Measurements from ENCODE around the gene NID2. TPM values are rescaled to one million over a fixed set of nuclear protein-coding genes. Genes with fewer than 3 reads are reported as not detected.

Gene NID2
- total and polyA plus RNA-seq, 9 donors, result 74.9 to 179 (median 112) TPM

DNA sequence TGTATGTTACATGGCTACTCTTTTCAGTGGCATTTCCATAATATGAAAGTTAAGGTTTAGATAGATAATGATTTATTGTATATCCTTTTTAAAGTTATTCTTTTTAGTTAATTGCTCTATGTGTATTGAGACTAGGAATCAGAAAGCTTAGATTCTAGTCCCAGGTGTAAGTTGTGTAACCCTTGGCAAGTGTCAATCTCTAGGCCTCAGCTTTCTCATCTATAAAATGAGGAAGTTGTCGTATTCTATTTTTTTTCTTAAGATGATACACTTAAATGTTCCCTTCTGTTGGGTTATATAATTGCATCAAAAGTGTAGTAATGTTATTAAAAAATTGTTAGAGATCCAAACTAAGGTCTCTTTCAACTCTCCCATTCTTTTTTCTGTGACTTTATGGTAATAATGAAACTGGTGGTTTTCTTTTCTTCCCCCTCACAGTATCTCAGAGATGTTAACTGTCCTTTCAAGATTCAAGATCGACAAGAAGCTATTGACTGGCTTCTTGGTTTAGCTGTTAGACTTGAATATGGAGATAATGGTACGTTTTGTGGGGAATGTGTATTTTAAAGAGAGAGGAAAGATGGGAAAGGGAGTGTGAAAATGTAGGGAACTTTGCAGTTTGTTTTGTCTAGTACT is 75.5 kb downstream of the NID2 start:
- Histone ChIP-seq H3K4me1 (ENCODE audit: control insufficient read depth, insufficient read depth, low read length) (peaks cover 5% of the 10 kb centered on the region), H3K27ac (ENCODE audit: low read length) (no peak overlapping the region), H3K4me3 (ENCODE audit: low read length) (no peak overlapping the region), H3K27me3 (ENCODE audit: control insufficient read depth, insufficient read depth, low read length) (no peaks in the 10 kb centered on the region), H3K9me3 (replicated peaks; ENCODE audit: control insufficient read depth, low read depth, low read length) (no peaks in the 10 kb centered on the region), H3K36me3 (ENCODE audit: control insufficient read depth, insufficient read depth, low read length) (peaks cover 8% of the 10 kb centered on the region)
- WGBS (ENCODE audit: insufficient coverage), result no CpG with 5 or more reads among the region's 3 CpGs
- no peak for DNase-seq

DNA sequence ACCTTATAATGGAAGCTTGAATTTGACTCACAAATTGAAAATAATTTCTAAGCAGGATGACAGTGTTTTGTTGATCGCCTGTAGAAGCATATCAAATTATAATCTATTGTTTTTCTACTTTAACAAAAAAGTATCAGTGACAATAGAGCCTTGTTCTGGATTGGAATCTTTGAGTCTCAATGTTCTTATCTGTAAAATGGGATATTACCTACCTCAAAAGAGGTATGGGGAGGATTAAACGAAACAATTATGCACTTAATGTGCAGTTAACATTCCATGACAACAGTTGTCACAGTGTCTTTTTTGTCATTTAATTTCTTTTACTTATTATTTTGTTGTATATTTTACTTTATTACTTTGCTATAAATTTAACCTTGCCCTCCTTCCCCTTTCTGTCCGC is 78.4 kb downstream of the NID2 start:
- Histone ChIP-seq H3K27ac (ENCODE audit: low read length) (no peak overlapping the region), H3K36me3 (ENCODE audit: control insufficient read depth, insufficient read depth, low read length) (peaks cover 8% of the 10 kb centered on the region), H3K27me3 (ENCODE audit: control insufficient read depth, insufficient read depth, low read length) (no peaks in the 10 kb centered on the region), H3K4me1 (ENCODE audit: control insufficient read depth, insufficient read depth, low read length) (peaks cover 6% of the 10 kb centered on the region), H3K4me3 (ENCODE audit: low read length) (peak overlapping the region; percentile 92), H3K9me3 (replicated peaks; ENCODE audit: control insufficient read depth, low read depth, low read length) (no peaks in the 10 kb centered on the region)
- no CpG with 5 or more reads among the region's 3 CpGs for WGBS (ENCODE audit: insufficient coverage)
- DNase-seq, result no peak

DNA sequence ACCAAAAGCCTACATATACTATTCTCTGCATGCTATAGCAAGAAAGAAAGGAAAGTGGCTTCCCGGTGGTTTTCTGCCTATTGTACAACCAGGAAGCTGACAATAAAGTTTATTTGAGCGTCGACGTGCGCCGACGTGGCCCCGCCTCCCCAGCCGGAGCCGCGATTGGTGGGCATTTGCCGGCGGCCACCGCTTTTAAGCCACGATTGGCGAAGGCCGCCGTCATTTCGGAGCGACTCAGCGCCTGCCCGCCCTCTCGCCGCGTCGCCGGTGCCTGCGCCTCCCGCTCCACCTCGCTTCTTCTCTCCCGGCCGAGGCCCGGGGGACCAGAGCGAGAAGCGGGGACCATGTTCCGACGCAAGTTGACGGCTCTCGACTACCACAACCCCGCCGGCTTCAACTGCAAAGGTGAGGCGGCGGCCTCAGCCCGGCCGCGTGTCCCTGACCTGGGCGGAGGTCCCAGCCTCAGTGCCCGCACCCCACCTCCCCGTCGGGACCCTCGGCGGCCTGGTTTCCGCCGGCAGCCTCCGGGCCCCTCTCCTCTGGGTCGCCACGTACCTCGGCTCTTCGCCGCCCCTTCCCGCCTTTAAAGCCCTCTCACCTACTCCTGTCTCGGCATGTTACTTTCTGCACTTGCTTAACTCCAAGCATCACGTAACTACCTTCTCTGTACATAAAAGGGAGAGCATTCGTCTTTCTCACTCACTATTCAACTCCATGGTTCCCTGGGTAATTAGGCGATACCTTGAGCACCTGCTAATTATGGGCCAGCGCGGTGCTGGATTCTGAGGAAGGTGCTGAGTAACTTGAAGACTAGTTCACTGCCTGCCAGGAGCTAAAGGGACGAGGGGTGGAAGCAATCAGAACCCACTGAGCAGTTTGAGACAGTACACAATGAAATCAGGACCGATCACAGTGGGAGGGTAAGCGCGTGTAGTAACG is 79.3 kb downstream of the NID2 start, which contains the start of gene RTRAF:
Gene RTRAF, plus strand, starts transcription at position 254 of the 942 bp plus-strand sequence. Its CDS starts 94 bp downstream, at position 348.
- Histone ChIP-seq H3K4me3 (ENCODE audit: low read length) (peak within 1 kb of the TSS; percentile 92), H3K27ac (ENCODE audit: low read length) (peak within 1 kb of the TSS; percentile 83), H3K36me3 (ENCODE audit: control insufficient read depth, insufficient read depth, low read length) (peaks cover 3% of the 10 kb centered on the region), H3K9me3 (replicated peaks; ENCODE audit: control insufficient read depth, low read depth, low read length) (no peaks in the 10 kb centered on the region), H3K4me1 (ENCODE audit: control insufficient read depth, insufficient read depth, low read length) (peaks cover 6% of the 10 kb centered on the region), H3K27me3 (ENCODE audit: control insufficient read depth, insufficient read depth, low read length) (no peaks in the 10 kb centered on the region)
- DNase-seq, result peak; percentile 98
- WGBS (ENCODE audit: insufficient coverage), result 0% methylated on average over 70 of the region's 72 CpGs

DNA sequence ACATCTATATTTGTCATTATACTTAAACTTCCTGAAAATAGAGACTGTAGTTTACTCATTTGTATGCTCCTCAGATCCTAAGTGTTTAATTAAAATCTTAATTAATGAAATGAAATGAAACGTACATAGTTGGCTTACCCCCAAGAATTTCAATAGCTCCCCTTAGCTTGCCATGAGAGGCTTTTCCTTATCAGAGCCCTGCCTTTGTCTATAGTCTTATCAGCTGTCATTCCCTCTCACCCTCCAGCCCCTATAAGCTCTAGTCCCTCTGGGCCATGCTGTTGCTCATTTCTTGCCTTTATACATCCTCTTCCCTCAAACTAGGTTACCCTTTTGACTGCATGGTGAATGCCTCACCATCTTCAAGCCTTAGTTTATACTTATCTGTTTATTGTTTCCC is 80.6 kb downstream of the NID2 start:
- Histone ChIP-seq H3K27ac (ENCODE audit: low read length) (no peak overlapping the region), H3K9me3 (replicated peaks; ENCODE audit: control insufficient read depth, low read depth, low read length) (no peaks in the 10 kb centered on the region), H3K4me1 (ENCODE audit: control insufficient read depth, insufficient read depth, low read length) (peaks cover 6% of the 10 kb centered on the region), H3K27me3 (ENCODE audit: control insufficient read depth, insufficient read depth, low read length) (no peaks in the 10 kb centered on the region), H3K4me3 (ENCODE audit: low read length) (no peak overlapping the region), H3K36me3 (ENCODE audit: control insufficient read depth, insufficient read depth, low read length) (peaks cover 3% of the 10 kb centered on the region)
- no peak for DNase-seq
- WGBS (ENCODE audit: insufficient coverage), result no CpG with 5 or more reads among the region's 1 CpG

GRCh38 chr14:51981218-51981854 is 87.5 kb downstream of the NID2 start:
- Histone ChIP-seq H3K27me3 (ENCODE audit: control insufficient read depth, insufficient read depth, low read length) (no peaks in the 10 kb centered on the region), H3K9me3 (replicated peaks; ENCODE audit: control insufficient read depth, low read depth, low read length) (no peaks in the 10 kb centered on the region), H3K27ac (ENCODE audit: low read length) (no peak overlapping the region), H3K4me1 (ENCODE audit: control insufficient read depth, insufficient read depth, low read length) (peaks cover 4% of the 10 kb centered on the region), H3K36me3 (ENCODE audit: control insufficient read depth, insufficient read depth, low read length) (no peaks in the 10 kb centered on the region), H3K4me3 (ENCODE audit: low read length) (no peak overlapping the region)
- whole genome bisulfite sequencing (ENCODE audit: insufficient coverage), result 92% methylated on average over 3 of the region's 4 CpGs
- DNase-seq, result no peak

DNA sequence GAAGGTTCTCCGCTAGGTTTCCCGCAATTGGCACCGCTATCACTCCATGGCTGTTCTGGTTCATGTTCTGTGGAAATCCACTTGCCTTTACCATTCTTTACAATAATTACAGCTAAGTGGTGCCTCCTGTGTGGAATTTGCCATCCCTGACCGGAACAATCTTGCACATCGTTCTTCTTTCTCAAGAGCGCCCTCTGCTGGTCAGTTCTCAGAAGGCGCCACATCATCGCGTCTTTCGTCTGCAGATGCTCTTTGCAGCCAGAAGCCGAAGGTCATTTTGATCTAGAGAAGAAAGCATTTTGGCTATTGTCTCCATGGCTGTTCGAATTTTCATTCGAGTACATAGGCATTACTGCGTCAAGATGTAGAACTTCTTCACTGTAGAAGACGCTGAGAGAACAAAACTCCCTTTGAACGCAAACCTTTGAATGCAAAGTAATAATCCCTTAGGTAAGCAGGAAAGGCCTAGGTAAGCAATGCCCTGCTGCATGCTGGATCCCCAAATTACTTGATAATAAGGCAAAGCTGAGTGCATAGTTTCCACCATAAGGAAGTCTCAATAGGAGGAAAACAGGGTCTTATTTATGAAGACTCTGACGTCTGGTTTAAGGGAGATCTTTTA is 89.7 kb downstream of the NID2 start:
- no peak overlapping the region for H3K4me3 ChIP-seq (ENCODE audit: low read length)
- no peaks in the 10 kb centered on the region for H3K36me3 ChIP-seq (ENCODE audit: control insufficient read depth, insufficient read depth, low read length)
- DNase-seq, result peak; percentile 88
- no peak overlapping the region for H3K27ac ChIP-seq (ENCODE audit: low read length)
- 14% methylated on average over 15 of the region's 17 CpGs for WGBS (ENCODE audit: insufficient coverage)
- H3K27me3 ChIP-seq (ENCODE audit: control insufficient read depth, insufficient read depth, low read length), result no peaks in the 10 kb centered on the region
- no peaks in the 10 kb centered on the region for H3K9me3 ChIP-seq (replicated peaks; ENCODE audit: control insufficient read depth, low read depth, low read length)
- H3K4me1 ChIP-seq (ENCODE audit: control insufficient read depth, insufficient read depth, low read length), result peaks cover 4% of the 10 kb centered on the region

DNA sequence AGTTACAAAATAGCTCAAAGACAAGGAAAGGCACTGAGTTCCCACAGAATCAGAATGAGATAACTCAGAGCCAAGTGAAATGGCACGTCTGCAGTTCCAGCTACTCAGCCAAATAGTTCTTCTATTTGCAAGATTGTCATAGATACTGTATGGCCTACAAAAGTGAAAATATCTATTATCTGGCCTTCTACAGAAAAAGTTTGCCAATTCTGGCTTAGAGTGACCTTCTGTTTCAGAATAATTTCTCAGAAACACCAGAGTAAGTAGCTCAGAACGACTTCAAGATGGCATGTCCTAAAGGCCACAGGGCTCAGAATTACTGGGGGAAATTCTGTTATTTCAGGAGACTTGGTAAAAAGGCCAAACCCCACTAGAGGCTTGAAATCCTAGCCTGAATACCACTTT is 90.2 kb downstream of the NID2 start:
- Histone ChIP-seq H3K4me1 (ENCODE audit: control insufficient read depth, insufficient read depth, low read length) (peaks cover 4% of the 10 kb centered on the region), H3K9me3 (replicated peaks; ENCODE audit: control insufficient read depth, low read depth, low read length) (no peaks in the 10 kb centered on the region), H3K4me3 (ENCODE audit: low read length) (no peak overlapping the region), H3K36me3 (ENCODE audit: control insufficient read depth, insufficient read depth, low read length) (no peaks in the 10 kb centered on the region), H3K27me3 (ENCODE audit: control insufficient read depth, insufficient read depth, low read length) (no peaks in the 10 kb centered on the region), H3K27ac (ENCODE audit: low read length) (no peak overlapping the region)
- WGBS (ENCODE audit: insufficient coverage), result 33% methylated on average over 1 of the region's 2 CpGs
- DNase-seq, result no peak

GRCh38 chr14:51977075-51977474 is 91.8 kb downstream of the NID2 start:
- H3K27ac ChIP-seq (ENCODE audit: low read length), result no peak overlapping the region
- H3K4me3 ChIP-seq (ENCODE audit: low read length), result no peak overlapping the region

GRCh38 chr14:51972566-51972965 is 96.3 kb downstream of the NID2 start:
- Histone ChIP-seq H3K9me3 (replicated peaks; ENCODE audit: control insufficient read depth, low read depth, low read length) (no peaks in the 10 kb centered on the region), H3K27me3 (ENCODE audit: control insufficient read depth, insufficient read depth, low read length) (no peaks in the 10 kb centered on the region), H3K4me3 (ENCODE audit: low read length) (no peak overlapping the region), H3K4me1 (ENCODE audit: control insufficient read depth, insufficient read depth, low read length) (no peaks in the 10 kb centered on the region), H3K36me3 (ENCODE audit: control insufficient read depth, insufficient read depth, low read length) (peaks cover 2% of the 10 kb centered on the region), H3K27ac (ENCODE audit: low read length) (no peak overlapping the region)
- DNase-seq, result no peak
- WGBS (ENCODE audit: insufficient coverage), result 91% methylated on average over 6 of the region's 7 CpGs

More at GRCh38 chr14:51977075-51977474, 91.8 kb downstream of the NID2 start:
- H3K4me1 ChIP-seq (ENCODE audit: control insufficient read depth, insufficient read depth, low read length), result peaks cover 4% of the 10 kb centered on the region
- WGBS (ENCODE audit: insufficient coverage), result 83% methylated on average over 1 of the region's 5 CpGs
- no peaks in the 10 kb centered on the region for H3K27me3 ChIP-seq (ENCODE audit: control insufficient read depth, insufficient read depth, low read length)
- no peak for DNase-seq
- no peaks in the 10 kb centered on the region for H3K36me3 ChIP-seq (ENCODE audit: control insufficient read depth, insufficient read depth, low read length)
- H3K9me3 ChIP-seq (replicated peaks; ENCODE audit: control insufficient read depth, low read depth, low read length), result no peaks in the 10 kb centered on the region

Measured in muscle of leg (tissue), 11 donors.